Measurements from ENCODE around the gene PVALEF. TPM values are rescaled to one million over a fixed set of nuclear protein-coding genes. Genes with fewer than 3 reads are reported as not detected.
"Not testable (repeated sequence)": the region's sequence is repeated elsewhere in the genome, so short reads cannot be mapped to it uniquely, and the experiment has no call there.

Gene PVALEF
- total RNA-seq, 2 donors from 2014 or later = not detected

DNA sequence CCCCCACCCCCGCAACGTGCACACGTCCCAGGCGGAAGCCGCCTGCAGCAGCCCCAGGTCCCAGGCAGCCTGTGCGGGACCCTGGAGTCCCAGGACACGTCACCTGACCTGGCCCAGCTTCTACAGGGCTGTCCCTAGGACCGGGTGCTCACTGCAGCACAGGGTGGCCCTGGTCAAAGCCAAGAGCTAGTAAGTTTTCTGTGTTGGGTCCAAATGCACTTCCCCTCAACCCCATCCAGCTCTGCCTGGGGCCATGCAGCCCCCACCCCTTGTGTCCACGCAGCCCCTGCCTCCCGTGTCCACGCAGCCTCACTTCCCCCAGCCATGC lies 22.1 kb upstream of the PVALEF start:
- TF ChIP-seq CTCF (IDR thresholded peaks at IDR 0.05) = no peak
- H3K36me3 ChIP-seq = no peaks in the 10 kb centered on the region
- intact Hi-C loops (cut with DNase I) = loop anchor here (2.0 kb wide), 1 partner anchor 100 kb away; no protein-coding TSS in a partner anchor
- H3K4me3 ChIP-seq = no peak overlapping the region
- no peaks in the 10 kb centered on the region for H3K4me1 ChIP-seq
- H3K27me3 ChIP-seq = no peaks in the 10 kb centered on the region
- no peak overlapping the region for H3K27ac ChIP-seq
- no peak overlapping the region for H3K9ac ChIP-seq (ENCODE audit: low read depth in 2 of 2, low read length in 2 of 2)
- no peak for DNase-seq
- H3K9me3 ChIP-seq = no peaks in the 10 kb centered on the region

GRCh38 chr17:81143717-81144422 lies 21.4 kb upstream of the PVALEF start:
- intact Hi-C loops (cut with DNase I) = loop anchor here (2.0 kb wide), 1 partner anchor 99 kb away; no protein-coding TSS in a partner anchor
- no peak overlapping the region for H3K9ac ChIP-seq (ENCODE audit: low read depth in 2 of 2, low read length in 2 of 2)
- DNase-seq = no peak

GRCh38 chr17:81144423-81144781 lies 20.9 kb upstream of the PVALEF start:
- Histone ChIP-seq H3K9ac (ENCODE audit: low read depth in 2 of 2, low read length in 2 of 2) (no peak overlapping the region), H3K36me3 (no peaks in the 10 kb centered on the region), H3K9me3 (no peaks in the 10 kb centered on the region), H3K4me3 (no peak overlapping the region), H3K27ac (no peak overlapping the region), H3K4me1 (no peaks in the 10 kb centered on the region), H3K27me3 (no peaks in the 10 kb centered on the region)
- no peak for DNase-seq
- TF ChIP-seq CTCF (IDR thresholded peaks at IDR 0.05) = no peak
- intact Hi-C loops (cut with DNase I) = no loop called here

More at GRCh38 chr17:81143717-81144422, 21.4 kb upstream of the PVALEF start:
- Histone ChIP-seq H3K4me1 (no peaks in the 10 kb centered on the region), H3K4me3 (no peak overlapping the region), H3K27me3 (no peaks in the 10 kb centered on the region), H3K36me3 (no peaks in the 10 kb centered on the region), H3K9me3 (no peaks in the 10 kb centered on the region), H3K27ac (no peak overlapping the region)
- TF ChIP-seq CTCF (IDR thresholded peaks at IDR 0.05) = no peak

GRCh38 chr17:81146208-81146607 lies 19.1 kb upstream of the PVALEF start:
- H3K4me3 ChIP-seq; H3K36me3 ChIP-seq; H3K27ac ChIP-seq; H3K9ac ChIP-seq (ENCODE audit: low read depth in 2 of 2, low read length in 2 of 2); H3K4me1 ChIP-seq; H3K9me3 ChIP-seq; H3K27me3 ChIP-seq; intact Hi-C loops (cut with DNase I); DNase-seq: not testable (repeated sequence)

DNA sequence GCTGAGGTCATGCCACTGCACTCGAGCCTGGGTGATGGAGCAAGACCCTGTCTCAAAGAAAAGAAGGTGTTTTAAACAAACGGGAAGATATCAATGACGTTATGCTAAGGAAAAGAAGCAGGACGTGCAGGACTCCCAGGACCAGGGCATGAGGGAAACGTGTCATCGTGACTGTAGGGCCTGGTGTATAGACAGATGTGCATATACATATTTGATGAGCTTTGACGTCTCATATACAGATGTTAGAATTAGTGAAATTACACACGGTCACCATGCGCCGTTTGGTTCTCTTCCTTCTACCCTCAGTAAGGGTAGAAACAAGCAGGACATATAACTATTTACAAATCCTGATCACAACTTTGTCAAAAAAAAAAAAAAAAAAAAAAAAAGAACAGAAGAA lies 17.6 kb upstream of the PVALEF start:
- no peaks in the 10 kb centered on the region for H3K4me1 ChIP-seq
- no peak for TF ChIP-seq CTCF (IDR thresholded peaks at IDR 0.05)
- H3K9me3 ChIP-seq = no peaks in the 10 kb centered on the region
- H3K36me3 ChIP-seq = no peaks in the 10 kb centered on the region
- no peak for DNase-seq
- H3K27me3 ChIP-seq = no peaks in the 10 kb centered on the region
- intact Hi-C loops (cut with DNase I) = no loop called here
- H3K27ac ChIP-seq = no peak overlapping the region
- no peak overlapping the region for H3K9ac ChIP-seq (ENCODE audit: low read depth in 2 of 2, low read length in 2 of 2)
- H3K4me3 ChIP-seq = no peak overlapping the region

- H3K4me1 ChIP-seq = no peaks in the 10 kb centered on the region
- no peak for TF ChIP-seq CTCF (IDR thresholded peaks at IDR 0.05)
- no peak overlapping the region for H3K4me3 ChIP-seq
- intact Hi-C loops (cut with DNase I) = no loop called here
- H3K9ac ChIP-seq (ENCODE audit: low read depth in 2 of 2, low read length in 2 of 2) = no peak overlapping the region
- no peak overlapping the region for H3K27ac ChIP-seq
- no peak for DNase-seq
- H3K36me3 ChIP-seq = no peaks in the 10 kb centered on the region
- no peaks in the 10 kb centered on the region for H3K9me3 ChIP-seq
- no peaks in the 10 kb centered on the region for H3K27me3 ChIP-seq
These were observed 16.7 kb upstream of the PVALEF start for GRCh38 chr17:81148571-81148970.

Data from colonic mucosa (tissue), 4 donors.